Epidermal melanocyte (primary cell): ENCODE data around the gene FAM221A.
"Not testable (repeated sequence)": the region's sequence is repeated elsewhere in the genome, so short reads cannot be mapped to it uniquely, and the experiment has no call there.

Experiments used
- DNase-seq: peaks from one replicate; pipeline ENCODE4 v3.0.0; 2011; ENCODE audit warnings: low spot score; ENCODE audit not compliant: insufficient read length

The FAM221A gene

GRCh38 chr7:23700046-23700445, 20.0 kb downstream of the FAM221A start:
- DNase-seq, result no peak

GRCh38 chr7:23709081-23709750, 29.2 kb downstream of the FAM221A start:
- DNase-seq, result no peak

- no peak for DNase-seq
Measured at GRCh38 chr7:23710000-23710399, 30.0 kb downstream of the FAM221A start, which contains the start of gene STK31. TSS of gene STK31 (plus strand) at chr7:23710219. CDS start at chr7:23710286, 67 bp downstream.

GRCh38 chr7:23712368-23713284, 32.6 kb downstream of the FAM221A start:
- peak; percentile 72 for DNase-seq

GRCh38 chr7:23713285-23714149, 33.5 kb downstream of the FAM221A start:
- no peak for DNase-seq

GRCh38 chr7:23714150-23714464, 34.1 kb downstream of the FAM221A start:
- no peak for DNase-seq

GRCh38 chr7:23714579-23714978, 34.6 kb downstream of the FAM221A start:
- no peak for DNase-seq

- no peak for DNase-seq
Measured at GRCh38 chr7:23715099-23715498, 35.1 kb downstream of the FAM221A start.

GRCh38 chr7:23717788-23718187, 37.8 kb downstream of the FAM221A start:
- no peak for DNase-seq

- DNase-seq, result no peak
Measured at GRCh38 chr7:23721456-23721855, 41.5 kb downstream of the FAM221A start.

GRCh38 chr7:23722587-23723216, 42.7 kb downstream of the FAM221A start:
- not testable (repeated sequence) for DNase-seq

GRCh38 chr7:23724113-23724512, 44.1 kb downstream of the FAM221A start:
- DNase-seq, result not testable (repeated sequence)

- no peak for DNase-seq
Measured at GRCh38 chr7:23742051-23742450, 62.1 kb downstream of the FAM221A start.

- no peak for DNase-seq
Measured at GRCh38 chr7:23743226-23743625, 63.2 kb downstream of the FAM221A start.

- no peak for DNase-seq
Measured at GRCh38 chr7:23746629-23747028, 66.6 kb downstream of the FAM221A start.

GRCh38 chr7:23751852-23752251, 71.9 kb downstream of the FAM221A start:
- DNase-seq, result no peak
